Measurements from ENCODE around the gene CDH11.

The CDH11 gene

DNA sequence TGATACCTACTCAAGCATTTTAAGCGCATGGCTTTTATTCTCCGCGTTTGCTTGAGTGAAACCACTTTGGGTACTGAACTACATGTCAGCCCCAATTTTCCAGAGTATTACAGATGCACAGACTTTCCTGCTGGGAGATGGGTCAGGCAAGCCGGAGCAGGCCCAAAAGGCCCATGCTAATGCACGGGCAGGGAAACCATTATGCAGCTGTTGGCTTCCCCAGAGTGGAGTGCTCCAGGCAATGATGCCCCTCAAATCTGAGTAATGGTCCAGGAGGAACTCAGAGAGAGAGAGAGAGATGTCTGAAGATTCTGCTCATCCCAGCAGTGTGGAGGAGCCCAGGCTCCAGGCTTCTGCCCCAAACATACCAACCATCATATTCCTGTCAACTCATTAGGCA, 80.2 kb downstream of the CDH11 start:
- in situ Hi-C loops (cut with HindIII; ENCODE audit: low sequenced_read_pairs): no loop called here

DNA sequence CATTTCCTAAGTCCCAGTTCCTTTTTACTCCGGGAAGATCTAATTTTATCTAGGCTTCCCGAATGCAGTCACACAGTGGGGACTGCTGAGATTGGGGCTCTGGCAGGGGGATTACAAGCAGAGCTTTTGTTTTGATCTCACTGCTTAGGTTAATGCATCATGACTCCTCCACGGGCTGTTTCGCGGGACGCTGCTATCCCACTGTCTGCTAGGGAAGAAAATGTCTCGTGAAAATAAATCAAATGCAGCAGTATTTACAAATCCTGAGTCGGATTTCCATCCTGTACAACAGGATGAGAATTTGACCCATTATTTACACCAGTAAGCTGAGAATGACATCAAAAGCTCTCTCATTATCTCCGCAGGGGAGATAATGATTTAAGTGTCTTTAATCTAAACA, 83.8 kb downstream of the CDH11 start:
- in situ Hi-C loops (cut with HindIII; ENCODE audit: low sequenced_read_pairs): no loop called here

GRCh38 chr16:65037556-65037955, 84.3 kb downstream of the CDH11 start:
- in situ Hi-C loops (cut with HindIII; ENCODE audit: low sequenced_read_pairs): no loop called here

DNA sequence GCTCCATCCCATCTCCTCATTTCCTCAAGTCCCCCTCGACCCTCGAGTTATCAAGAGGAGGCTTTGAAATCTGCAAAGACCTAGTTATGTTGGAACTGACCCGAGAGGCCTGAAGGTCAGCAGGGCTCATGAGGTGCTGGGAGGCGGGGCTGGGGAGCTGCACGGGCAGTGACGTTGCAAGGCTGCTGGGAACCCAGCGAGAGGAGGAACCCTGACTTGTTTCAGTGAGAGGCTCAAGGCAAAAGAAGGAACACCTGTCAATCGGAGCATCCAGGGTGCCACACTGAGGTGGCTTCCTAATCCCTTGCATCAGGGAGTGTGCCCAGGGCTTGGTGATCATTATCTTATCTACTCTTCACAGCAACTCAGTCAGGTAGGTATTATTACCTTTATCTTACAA, 86.9 kb downstream of the CDH11 start:
- in situ Hi-C loops (cut with HindIII; ENCODE audit: low sequenced_read_pairs): no loop called here

DNA sequence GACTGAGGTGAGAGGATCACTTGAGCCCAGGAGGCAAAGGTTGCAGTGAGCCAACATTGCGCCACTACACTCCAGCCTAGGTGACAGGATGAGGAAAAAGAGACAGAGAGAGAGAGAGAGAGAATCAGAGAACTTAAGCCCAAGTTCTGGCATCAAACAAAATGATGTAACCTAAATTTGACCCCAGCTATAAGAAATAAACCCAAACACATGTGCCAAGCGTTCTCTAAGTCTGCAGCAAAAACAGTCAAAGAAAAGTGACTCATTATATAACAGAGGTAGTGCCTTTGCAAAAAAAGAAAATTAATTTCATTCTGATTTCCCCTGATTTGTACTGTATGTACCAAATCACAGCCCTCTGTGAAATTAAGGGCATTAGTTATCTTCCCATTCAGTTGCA, 89.5 kb downstream of the CDH11 start:
- in situ Hi-C loops (cut with HindIII; ENCODE audit: low sequenced_read_pairs): no loop called here

DNA sequence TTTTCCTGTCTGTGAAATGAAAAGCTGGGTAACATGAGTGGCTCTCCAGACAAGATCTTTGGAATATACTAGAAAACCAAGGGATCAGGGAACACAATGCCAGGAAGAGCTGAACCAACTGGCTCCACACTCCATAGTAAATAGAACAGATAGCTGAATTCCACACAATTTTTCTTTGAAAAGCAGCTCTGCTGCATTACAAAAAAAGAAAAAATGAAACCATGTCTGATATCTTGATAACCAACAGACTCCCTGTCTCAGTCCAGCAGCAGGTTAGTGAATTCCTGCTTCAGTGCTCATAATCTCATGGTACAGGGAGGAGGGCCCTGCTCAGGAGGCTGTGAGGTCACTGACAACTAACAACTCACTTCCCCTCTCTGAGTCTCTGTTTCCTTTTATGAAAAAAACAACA, 97.1 kb downstream of the CDH11 start:
- in situ Hi-C loops (cut with HindIII; ENCODE audit: low sequenced_read_pairs): no loop called here

DNA sequence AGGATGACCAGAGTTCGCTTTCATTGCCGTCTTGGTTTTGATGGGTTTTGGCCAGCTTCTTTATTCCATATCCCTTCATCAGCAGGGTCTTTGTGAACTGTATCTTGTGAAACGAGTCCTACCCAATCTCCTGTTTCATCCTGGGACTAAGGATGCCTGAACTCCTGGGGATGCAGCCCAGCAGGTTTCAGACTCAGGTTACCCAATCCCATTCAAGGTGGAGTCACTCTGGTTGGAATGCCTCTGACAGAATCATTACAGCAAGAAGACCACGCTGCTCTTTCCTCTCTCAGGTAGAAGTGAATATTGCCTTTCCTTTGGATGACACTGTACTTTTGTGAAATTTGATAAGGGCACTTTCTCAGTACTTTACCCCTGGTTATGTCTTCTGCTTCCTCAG, 98.1 kb downstream of the CDH11 start:
- in situ Hi-C loops (cut with HindIII; ENCODE audit: low sequenced_read_pairs): no loop called here

- in situ Hi-C loops (cut with HindIII; ENCODE audit: low sequenced_read_pairs): no loop called here
Measured at GRCh38 chr16:65021852-65022595, 99.8 kb downstream of the CDH11 start.

DNA sequence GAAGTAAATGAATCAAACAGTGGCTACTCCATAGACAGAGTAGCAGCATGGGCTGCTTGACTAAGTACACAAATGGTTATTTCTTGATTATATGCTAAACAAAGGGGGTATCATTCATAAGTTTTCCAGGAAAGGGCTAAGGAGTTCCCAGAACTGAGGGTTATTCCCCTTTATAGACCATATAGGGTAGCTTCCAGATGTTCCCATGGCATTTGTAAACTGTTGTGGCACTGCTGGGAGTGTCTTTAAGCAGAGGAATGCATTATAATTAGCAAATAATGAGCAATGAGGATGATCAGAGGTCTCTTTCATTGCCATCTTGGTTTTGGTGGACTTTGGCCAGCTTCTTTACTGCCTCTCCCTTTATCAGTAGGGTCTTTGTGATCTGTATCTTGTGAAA, 105.1 kb downstream of the CDH11 start:
- in situ Hi-C loops (cut with HindIII; ENCODE audit: low sequenced_read_pairs): no loop called here

- in situ Hi-C loops (cut with HindIII; ENCODE audit: low sequenced_read_pairs): no loop called here
Measured at GRCh38 chr16:65015599-65015998, 106.3 kb downstream of the CDH11 start.

GRCh38 chr16:65012357-65012756, 109.5 kb downstream of the CDH11 start:
- in situ Hi-C loops (cut with HindIII; ENCODE audit: low sequenced_read_pairs): no loop called here

DNA sequence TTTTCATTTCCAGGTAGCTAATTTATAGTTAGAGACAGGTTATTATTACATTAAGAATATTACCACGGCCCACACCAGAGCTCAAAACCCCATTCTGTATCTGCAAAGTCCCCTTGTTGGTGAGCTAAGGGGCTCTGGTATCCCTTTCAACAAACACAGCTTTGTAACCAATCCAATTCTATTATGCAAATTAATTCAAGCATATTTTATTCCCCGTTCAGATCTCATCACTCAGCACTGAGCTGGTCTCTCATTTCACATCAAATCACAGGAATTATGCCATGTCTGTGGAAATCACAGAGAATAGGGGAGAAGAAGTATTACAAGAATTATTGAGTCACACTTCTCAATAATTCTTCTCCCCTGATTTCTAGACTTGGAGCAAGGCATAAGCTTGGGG, 111.7 kb downstream of the CDH11 start:
- in situ Hi-C loops (cut with HindIII; ENCODE audit: low sequenced_read_pairs): no loop called here

DNA sequence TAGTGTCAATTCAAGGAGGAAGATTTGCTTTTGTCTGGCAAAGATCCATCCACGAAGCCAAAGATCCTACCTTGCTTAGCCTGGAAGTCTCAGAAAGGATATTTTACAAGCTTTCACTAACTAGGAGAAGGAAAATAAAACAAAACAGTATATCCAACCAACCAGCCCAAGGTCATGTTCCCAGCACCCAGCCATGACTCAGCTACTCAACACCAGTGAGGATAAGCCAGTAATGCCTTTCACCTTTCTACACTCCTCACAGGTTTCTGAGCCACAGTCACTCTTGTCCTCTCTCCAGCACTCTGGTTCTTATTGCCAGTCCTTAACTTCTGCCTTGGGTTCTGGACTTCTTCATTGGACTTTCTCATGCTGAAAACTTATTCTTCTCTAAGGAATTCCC, 116.2 kb downstream of the CDH11 start:
- in situ Hi-C loops (cut with HindIII; ENCODE audit: low sequenced_read_pairs): no loop called here

- in situ Hi-C loops (cut with HindIII; ENCODE audit: low sequenced_read_pairs): no loop called here
Measured at GRCh38 chr16:65004570-65004969, 117.3 kb downstream of the CDH11 start.

DNA sequence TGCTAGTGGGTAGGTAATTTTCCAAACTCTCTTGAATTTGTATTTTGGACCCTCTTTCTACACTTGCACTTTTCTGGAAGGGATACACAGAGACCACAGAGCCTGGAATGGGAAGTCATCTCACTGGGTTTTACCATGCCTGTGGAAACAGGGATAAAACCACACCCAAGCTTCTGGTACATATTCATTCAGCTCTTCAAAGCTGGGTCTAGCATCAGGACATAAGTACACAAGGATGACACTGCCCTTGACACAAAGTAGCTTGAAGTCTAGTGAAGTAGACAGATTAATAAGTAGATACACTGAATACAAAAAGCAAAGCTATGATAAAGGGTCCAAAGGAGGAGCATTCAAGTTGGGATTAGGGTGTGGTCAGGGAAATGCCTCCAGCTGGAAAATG, 118.2 kb downstream of the CDH11 start:
- in situ Hi-C loops (cut with HindIII; ENCODE audit: low sequenced_read_pairs): no loop called here

DNA sequence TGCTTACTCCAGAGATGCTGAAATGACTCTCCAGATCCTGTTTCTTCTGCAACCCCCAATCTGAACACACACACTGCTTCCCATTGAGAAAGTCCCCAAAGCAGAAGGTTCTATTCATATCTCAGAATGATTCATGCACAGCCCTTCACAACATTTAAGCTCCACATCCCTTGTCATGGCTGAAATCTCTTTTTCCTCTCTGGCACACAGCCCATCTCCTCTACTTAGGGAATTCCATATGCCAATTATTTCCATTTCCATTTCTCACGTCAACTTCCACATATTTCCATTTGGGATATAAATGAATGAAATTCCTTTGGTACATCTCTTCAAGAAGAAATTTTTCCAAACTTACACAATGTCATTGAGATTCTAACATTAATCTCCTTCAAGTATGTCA, 119.6 kb downstream of the CDH11 start:
- in situ Hi-C loops (cut with HindIII; ENCODE audit: low sequenced_read_pairs): no loop called here

- in situ Hi-C loops (cut with HindIII; ENCODE audit: low sequenced_read_pairs): no loop called here
Measured at GRCh38 chr16:65000654-65001053, 121.2 kb downstream of the CDH11 start.

DNA sequence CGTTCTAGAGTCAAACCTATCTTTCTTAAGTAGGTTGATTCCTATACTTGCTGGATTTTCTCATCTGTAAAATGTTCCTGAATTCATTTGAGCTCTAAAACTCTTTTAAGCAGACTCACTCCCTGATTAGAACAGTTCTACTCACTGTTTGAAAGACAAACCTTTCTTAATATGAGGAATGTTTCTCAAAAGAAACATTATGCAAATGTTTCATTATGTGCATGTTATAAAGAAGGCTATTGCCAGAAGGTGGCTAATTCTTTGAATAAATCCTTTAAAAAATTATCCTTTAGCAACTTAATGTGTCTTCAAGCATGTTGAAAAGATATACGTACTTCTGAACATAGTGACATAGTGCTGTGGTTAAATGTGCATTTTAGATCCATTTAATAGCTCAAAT, 124.1 kb downstream of the CDH11 start:
- in situ Hi-C loops (cut with HindIII; ENCODE audit: low sequenced_read_pairs): no loop called here

DNA sequence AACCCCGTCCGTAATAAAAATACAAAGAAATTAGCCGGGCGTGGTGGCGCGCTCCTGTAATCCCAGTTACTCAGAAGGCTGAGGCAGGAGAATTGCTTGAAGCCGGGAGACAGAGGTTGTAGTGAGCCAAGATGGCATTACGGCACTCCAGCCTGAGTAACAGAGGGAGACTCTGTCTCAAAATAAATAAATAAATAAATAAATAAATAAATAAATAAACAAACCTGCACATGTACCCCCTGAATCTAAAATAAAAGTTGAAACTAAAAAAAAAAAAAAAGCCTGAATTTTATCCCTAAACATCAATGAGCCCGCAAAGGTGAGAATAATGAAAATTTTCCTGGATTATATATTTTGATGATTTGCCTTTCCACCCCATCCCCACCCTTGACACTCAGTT, 124.7 kb downstream of the CDH11 start:
- in situ Hi-C loops (cut with HindIII; ENCODE audit: low sequenced_read_pairs): no loop called here

DNA sequence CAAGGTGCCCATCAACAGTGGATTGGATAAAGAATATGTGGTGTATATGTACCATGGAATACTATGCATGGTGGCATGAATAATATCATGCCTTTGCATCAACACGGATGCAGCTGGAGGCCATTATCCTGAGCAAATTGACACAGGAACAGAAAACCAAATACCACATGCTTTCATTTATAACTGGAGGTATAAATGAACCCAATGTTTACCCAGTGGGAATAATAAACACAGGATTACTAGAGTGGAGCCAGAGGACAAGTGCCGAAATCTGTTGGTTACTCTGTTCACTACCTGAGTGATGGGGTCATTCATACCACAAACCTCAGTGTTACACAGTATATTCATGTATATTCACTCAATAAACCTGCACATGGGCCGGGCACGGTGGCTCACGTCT, 125.2 kb downstream of the CDH11 start:
- in situ Hi-C loops (cut with HindIII; ENCODE audit: low sequenced_read_pairs): no loop called here

GRCh38 chr16:64993464-64993863, 128.4 kb downstream of the CDH11 start:
- in situ Hi-C loops (cut with HindIII; ENCODE audit: low sequenced_read_pairs): no loop called here

DNA sequence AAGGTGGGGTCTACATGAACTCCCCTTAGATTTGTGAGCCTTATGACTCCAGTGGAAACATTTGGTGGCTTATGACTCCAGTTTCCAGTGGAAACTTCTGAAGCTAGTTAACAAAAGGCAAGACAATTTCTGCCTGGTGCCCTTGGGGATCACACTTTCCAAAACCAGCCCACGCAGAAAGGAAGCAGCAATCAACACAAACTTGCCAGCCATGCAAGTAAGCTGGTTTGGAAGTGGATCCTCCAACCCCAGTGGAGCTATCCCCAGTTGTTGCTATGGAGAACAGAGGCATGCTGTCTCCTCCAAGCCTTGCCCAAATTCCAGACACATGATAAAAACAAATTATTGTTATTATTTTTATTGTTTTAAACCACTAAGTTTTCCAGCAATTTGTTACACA, 130.9 kb downstream of the CDH11 start:
- in situ Hi-C loops (cut with HindIII; ENCODE audit: low sequenced_read_pairs): no loop called here

- in situ Hi-C loops (cut with HindIII; ENCODE audit: low sequenced_read_pairs): no loop called here
Measured at GRCh38 chr16:64990101-64990500, 131.8 kb downstream of the CDH11 start.

All from DLD1 (cell line).